ENCODE results near the gene MAGOH.

DNA sequence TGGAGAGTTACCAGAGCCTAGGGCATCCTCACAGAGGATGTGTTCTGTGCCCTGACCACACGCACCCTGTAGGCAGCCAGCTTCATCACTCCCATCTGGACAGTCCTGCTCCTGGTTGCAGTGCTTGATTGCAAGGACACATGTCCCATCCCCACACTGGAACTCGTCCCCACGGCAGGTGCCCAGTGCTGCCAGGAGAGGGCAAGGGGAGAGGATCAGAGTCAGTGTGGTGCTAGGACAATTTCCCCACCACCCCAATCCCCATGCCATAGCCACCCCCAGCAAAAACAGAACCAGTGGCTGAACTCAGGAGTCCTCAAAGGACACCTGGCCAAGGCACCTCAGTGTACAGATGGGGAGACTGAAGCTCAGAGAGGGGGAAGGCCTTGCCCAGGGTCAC lies 37.2 kb upstream of the MAGOH start:
- TF ChIP-seq, protein P1, sequence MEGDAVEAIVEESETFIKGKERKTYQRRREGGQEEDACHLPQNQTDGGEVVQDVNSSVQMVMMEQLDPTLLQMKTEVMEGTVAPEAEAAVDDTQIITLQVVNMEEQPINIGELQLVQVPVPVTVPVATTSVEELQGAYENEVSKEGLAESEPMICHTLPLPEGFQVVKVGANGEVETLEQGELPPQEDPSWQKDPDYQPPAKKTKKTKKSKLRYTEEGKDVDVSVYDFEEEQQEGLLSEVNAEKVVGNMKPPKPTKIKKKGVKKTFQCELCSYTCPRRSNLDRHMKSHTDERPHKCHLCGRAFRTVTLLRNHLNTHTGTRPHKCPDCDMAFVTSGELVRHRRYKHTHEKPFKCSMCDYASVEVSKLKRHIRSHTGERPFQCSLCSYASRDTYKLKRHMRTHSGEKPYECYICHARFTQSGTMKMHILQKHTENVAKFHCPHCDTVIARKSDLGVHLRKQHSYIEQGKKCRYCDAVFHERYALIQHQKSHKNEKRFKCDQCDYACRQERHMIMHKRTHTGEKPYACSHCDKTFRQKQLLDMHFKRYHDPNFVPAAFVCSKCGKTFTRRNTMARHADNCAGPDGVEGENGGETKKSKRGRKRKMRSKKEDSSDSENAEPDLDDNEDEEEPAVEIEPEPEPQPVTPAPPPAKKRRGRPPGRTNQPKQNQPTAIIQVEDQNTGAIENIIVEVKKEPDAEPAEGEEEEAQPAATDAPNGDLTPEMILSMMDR (IDR thresholded peaks at IDR 0.05; ENCODE audit: poor library complexity, severe bottlenecking): no peak
- no peak for TF ChIP-seq EZH2 (IDR thresholded peaks at IDR 0.05; ENCODE audit: borderline replicate concordance, insufficient read depth, low read length, poor library complexity, severe bottlenecking)
- no peak for TF ChIP-seq SMC3 (conservative IDR thresholded peaks at IDR 0.05; ENCODE audit: poor library complexity)
- TF ChIP-seq, protein P2, sequence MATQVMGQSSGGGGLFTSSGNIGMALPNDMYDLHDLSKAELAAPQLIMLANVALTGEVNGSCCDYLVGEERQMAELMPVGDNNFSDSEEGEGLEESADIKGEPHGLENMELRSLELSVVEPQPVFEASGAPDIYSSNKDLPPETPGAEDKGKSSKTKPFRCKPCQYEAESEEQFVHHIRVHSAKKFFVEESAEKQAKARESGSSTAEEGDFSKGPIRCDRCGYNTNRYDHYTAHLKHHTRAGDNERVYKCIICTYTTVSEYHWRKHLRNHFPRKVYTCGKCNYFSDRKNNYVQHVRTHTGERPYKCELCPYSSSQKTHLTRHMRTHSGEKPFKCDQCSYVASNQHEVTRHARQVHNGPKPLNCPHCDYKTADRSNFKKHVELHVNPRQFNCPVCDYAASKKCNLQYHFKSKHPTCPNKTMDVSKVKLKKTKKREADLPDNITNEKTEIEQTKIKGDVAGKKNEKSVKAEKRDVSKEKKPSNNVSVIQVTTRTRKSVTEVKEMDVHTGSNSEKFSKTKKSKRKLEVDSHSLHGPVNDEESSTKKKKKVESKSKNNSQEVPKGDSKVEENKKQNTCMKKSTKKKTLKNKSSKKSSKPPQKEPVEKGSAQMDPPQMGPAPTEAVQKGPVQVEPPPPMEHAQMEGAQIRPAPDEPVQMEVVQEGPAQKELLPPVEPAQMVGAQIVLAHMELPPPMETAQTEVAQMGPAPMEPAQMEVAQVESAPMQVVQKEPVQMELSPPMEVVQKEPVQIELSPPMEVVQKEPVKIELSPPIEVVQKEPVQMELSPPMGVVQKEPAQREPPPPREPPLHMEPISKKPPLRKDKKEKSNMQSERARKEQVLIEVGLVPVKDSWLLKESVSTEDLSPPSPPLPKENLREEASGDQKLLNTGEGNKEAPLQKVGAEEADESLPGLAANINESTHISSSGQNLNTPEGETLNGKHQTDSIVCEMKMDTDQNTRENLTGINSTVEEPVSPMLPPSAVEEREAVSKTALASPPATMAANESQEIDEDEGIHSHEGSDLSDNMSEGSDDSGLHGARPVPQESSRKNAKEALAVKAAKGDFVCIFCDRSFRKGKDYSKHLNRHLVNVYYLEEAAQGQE (IDR thresholded peaks at IDR 0.05; ENCODE audit: borderline replicate concordance): no peak
- no peak for TF ChIP-seq TAF1 (IDR thresholded peaks at IDR 0.05; ENCODE audit: low read depth)
- no peak for TF ChIP-seq MXI1 (conservative IDR thresholded peaks at IDR 0.05; ENCODE audit: poor library complexity, severe bottlenecking)
- TF ChIP-seq EP300 (conservative IDR thresholded peaks at IDR 0.05; ENCODE audit: poor library complexity, severe bottlenecking): no peak
- TF ChIP-seq POLR2AphosphoS5 (IDR thresholded peaks at IDR 0.05): no peak
